ENCODE results near the gene PIK3R5. TPM values are rescaled to one million over a fixed set of nuclear protein-coding genes. Genes with fewer than 3 reads are reported as not detected.

The PIK3R5 gene
- total RNA-seq, 1 donor from 2014 or later, result 42.0 TPM

DNA sequence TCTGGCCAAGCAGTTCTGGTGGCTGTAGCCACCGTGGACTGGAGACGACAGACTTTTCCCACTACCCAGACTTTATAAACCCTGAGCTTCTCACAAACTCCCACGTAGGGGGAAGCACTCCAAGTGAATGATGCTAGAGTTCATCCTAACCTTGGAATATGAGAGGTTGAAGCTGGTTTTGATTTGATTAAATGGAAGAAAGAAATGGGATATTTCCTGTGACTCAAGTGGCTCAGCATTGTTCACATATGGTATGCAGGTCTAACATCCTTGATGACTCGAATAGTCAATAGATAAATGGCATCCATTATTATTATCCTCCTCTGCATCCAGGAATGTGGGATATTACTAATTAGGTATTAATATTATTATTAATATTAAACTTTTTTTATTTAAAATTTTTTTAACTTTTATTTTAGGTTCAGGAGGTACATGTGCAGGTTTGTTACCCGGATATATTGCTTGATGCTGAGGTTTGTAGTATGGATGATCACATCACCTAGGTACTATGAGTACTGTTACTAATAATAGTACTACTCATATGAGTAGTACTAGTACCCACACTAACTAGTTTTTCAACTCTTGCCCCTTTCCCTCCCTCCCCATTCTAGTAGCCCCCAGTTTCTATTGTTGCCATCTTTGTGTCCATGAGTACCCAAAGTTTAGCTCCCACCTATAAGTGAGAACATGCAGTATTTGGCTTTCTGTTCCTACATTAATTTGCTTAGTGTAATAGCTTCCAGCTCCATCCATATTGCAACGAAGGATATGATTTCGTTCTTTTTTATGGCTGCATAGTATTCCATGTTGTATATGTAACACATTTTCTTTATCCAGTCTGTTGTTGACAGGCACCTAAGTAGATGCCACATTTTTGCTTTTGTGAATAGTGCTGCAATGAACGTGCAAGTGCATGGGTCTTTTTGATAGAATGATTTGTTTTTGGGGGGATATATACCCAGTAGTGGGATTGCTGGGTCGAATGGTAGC is 121.0 kb downstream of the PIK3R5 start:
- peak in 1 of 2 donors; percentile 3 for DNase-seq (ENCODE audit: low spot score in 2 of 2)
- intact Hi-C loops (cut with DNase I), result no loop called here
- TF ChIP-seq, protein P1, sequence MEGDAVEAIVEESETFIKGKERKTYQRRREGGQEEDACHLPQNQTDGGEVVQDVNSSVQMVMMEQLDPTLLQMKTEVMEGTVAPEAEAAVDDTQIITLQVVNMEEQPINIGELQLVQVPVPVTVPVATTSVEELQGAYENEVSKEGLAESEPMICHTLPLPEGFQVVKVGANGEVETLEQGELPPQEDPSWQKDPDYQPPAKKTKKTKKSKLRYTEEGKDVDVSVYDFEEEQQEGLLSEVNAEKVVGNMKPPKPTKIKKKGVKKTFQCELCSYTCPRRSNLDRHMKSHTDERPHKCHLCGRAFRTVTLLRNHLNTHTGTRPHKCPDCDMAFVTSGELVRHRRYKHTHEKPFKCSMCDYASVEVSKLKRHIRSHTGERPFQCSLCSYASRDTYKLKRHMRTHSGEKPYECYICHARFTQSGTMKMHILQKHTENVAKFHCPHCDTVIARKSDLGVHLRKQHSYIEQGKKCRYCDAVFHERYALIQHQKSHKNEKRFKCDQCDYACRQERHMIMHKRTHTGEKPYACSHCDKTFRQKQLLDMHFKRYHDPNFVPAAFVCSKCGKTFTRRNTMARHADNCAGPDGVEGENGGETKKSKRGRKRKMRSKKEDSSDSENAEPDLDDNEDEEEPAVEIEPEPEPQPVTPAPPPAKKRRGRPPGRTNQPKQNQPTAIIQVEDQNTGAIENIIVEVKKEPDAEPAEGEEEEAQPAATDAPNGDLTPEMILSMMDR (IDR thresholded peaks at IDR 0.05), result no peak
- Histone ChIP-seq H3K4me1 (no peaks in the 10 kb centered on the region), H3K27me3 (no peaks in the 10 kb centered on the region), H3K9me3 (no peaks in the 10 kb centered on the region), H3K4me3 (no peak overlapping the region), H3K36me3 (no peaks in the 10 kb centered on the region), H3K27ac (no peak overlapping the region)

DNA sequence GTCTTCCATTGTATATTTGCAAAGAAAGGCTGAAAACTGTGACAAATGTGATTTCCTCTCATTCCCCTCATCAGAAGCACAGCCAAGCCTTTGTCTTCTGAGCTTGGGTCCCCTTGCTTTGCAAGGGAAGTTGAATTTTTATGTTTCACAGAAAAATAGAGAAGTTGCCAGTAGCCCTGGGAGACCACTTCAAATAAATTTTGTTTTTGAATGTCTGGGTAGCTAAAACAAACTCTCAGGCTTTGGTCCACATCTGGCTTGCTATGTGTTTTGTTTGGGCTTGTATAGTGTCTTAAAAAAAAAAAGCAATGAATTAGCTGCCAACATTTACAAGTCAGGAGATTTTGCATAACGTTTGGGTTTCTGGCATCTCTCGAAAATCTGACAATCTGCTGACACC is 122.2 kb downstream of the PIK3R5 start:
- no peak overlapping the region for H3K4me3 ChIP-seq
- intact Hi-C loops (cut with DNase I), result no loop called here
- TF ChIP-seq, protein P1 (IDR thresholded peaks at IDR 0.05), result no peak
- DNase-seq (ENCODE audit: low spot score in 2 of 2), result peak in 1 of 2 donors; percentile 1
- no peaks in the 10 kb centered on the region for H3K4me1 ChIP-seq
- no peaks in the 10 kb centered on the region for H3K9me3 ChIP-seq
- no peaks in the 10 kb centered on the region for H3K27me3 ChIP-seq
- H3K36me3 ChIP-seq, result no peaks in the 10 kb centered on the region
- no peak overlapping the region for H3K27ac ChIP-seq

DNA sequence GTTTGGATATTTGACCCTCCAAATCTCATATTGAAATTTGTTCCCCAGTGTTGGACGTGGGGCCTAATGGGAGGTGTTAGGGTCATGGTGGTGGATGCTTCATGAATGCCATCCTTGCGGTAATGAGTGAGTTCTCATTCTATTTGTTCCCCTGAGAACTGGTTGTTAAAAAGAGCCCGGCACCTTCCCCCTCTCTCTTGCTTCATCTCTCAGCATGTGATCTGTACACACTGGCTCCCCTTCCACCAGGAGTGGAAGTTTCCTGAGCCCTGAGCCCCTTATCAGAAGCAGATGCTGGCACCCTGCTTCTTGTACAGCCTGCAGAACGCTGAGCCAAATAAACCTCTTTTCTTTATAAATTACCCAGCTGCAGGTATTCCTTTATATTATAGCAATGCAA is 123.7 kb downstream of the PIK3R5 start:
- Histone ChIP-seq H3K4me1 (no peaks in the 10 kb centered on the region), H3K9me3 (no peaks in the 10 kb centered on the region), H3K36me3 (no peaks in the 10 kb centered on the region), H3K27ac (no peak overlapping the region), H3K27me3 (no peaks in the 10 kb centered on the region), H3K4me3 (no peak overlapping the region)
- DNase-seq (ENCODE audit: low spot score in 2 of 2), result peak in 1 of 2 donors; percentile 8
- intact Hi-C loops (cut with DNase I), result no loop called here
- TF ChIP-seq, protein P1 (IDR thresholded peaks at IDR 0.05), result no peak

DNA sequence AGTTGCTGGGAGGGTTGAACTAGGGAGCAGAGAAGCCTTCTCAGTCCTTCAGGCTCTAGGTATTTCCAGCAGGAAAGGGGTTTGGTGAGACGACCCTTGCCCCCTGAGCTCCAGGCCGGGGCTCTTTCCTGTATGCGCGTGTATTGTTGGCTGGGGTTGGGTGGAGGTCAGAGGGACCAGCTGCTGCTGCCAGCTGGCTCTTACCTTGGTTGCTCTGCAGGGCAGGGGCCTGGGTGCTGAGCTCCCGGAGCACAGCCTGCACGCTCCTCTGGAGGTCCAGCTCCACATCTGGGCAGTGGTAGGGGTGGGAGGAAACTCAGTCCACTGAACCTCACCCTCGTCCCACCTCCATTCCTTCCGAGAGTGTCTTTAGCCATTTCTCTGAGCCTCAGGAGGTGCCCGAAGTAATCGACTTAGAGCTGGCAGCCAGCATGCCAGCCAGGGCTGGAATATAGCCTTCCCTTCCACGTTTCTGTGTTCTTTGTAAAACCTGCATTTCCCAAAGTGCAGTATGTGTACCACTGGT is 126.0 kb downstream of the PIK3R5 start:
- no peaks in the 10 kb centered on the region for H3K9me3 ChIP-seq
- H3K4me1 ChIP-seq, result no peaks in the 10 kb centered on the region
- no peak overlapping the region for H3K27ac ChIP-seq
- no peaks in the 10 kb centered on the region for H3K27me3 ChIP-seq
- H3K36me3 ChIP-seq, result no peaks in the 10 kb centered on the region
- intact Hi-C loops (cut with DNase I), result no loop called here
- TF ChIP-seq, protein P1 (IDR thresholded peaks at IDR 0.05), result no peak
- DNase-seq (ENCODE audit: low spot score in 2 of 2), result peak in 1 of 2 donors; percentile 40
- no peak overlapping the region for H3K4me3 ChIP-seq

DNA sequence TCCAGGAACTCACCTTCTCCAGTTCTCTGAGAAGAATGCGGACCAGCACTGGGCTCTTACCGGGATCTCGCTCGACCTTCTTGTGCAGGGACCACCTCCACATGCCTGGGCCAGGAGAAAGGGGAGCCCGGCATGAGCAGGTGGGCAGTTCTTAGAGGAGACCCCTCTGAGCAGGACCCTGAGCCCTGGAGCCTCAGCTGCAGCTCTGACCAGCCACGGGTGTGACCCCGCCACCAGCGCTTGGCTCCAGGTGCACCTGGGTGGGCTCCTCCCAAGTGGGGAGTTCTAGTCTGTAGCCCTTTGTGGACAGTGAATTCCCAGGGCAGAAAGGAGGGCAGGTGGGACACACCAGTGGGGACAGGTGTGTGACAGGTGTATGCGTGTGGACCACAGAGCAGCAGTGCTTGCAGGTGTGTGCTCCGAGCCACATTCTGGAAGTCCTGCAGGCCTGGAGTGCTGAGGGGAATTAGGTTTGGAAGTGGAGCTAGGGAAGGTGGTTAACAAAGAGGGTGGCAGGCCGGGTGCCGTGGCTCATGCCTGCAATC is 126.9 kb downstream of the PIK3R5 start:
- H3K36me3 ChIP-seq, result no peaks in the 10 kb centered on the region
- H3K27ac ChIP-seq, result no peak overlapping the region
- no peaks in the 10 kb centered on the region for H3K4me1 ChIP-seq
- peak in 1 of 2 donors; percentile 27 for DNase-seq (ENCODE audit: low spot score in 2 of 2)
- H3K27me3 ChIP-seq, result no peaks in the 10 kb centered on the region
- no peaks in the 10 kb centered on the region for H3K9me3 ChIP-seq
- no peak overlapping the region for H3K4me3 ChIP-seq
- TF ChIP-seq, protein P1 (IDR thresholded peaks at IDR 0.05), result no peak
- intact Hi-C loops (cut with DNase I), result no loop called here

Data from ascending aorta (tissue), 2 donors.